DOHH2 (cell line): Measurements from ENCODE around the gene DAGLA.

Experiments used
- H3F3A ChIP-seq: fragments of 200-600 bp; sonication (generic), shearing (Covaris generic); 2 replicates; pipeline ENCODE4 v1.6.0; 2016; ENCODE audit warnings: antibody characterized with exemption, mild to moderate bottlenecking; ENCODE audit not compliant: control insufficient read depth, insufficient read depth
- H3K27ac ChIP-seq: fragments of 200-600 bp; sonication (generic); 2 replicates; pipeline ENCODE4 v1.5.1; 2014; ENCODE audit warnings: low read depth, mild to moderate bottlenecking, low read length, moderate library complexity
- H3K27me3 ChIP-seq: fragments of 200-600 bp; sonication (generic); 2 replicates; pipeline ENCODE4 v1.6.1; 2014; ENCODE audit warnings: mild to moderate bottlenecking, low read length, mixed read lengths; ENCODE audit not compliant: control insufficient read depth
- H3K36me3 ChIP-seq: fragments of 200-600 bp; sonication (generic); 2 replicates; pipeline ENCODE4 v1.6.1; 2014; ENCODE audit warnings: mild to moderate bottlenecking, low read length, moderate library complexity, mixed read lengths; ENCODE audit not compliant: control insufficient read depth
- H3K4me1 ChIP-seq: fragments of 200-600 bp; sonication (generic); 2 replicates; pipeline ENCODE4 v1.6.1; 2014; ENCODE audit warnings: mild to moderate bottlenecking, low read length, mixed read lengths; ENCODE audit not compliant: control insufficient read depth
- H3K4me2 ChIP-seq: fragments of 200-600 bp; sonication (generic); 2 replicates; pipeline ENCODE4 v1.6.0; 2014; ENCODE audit warnings: mild to moderate bottlenecking, low read length, moderate library complexity
- H3K4me3 ChIP-seq: fragments of 200-600 bp; sonication (generic); 2 replicates; pipeline ENCODE4 v1.5.1; 2014; ENCODE audit warnings: mild to moderate bottlenecking, low read length, mixed read lengths
- H3K79me2 ChIP-seq: fragments of 200-600 bp; sonication (generic); 2 replicates; pipeline ENCODE4 v1.6.1; 2014; ENCODE audit warnings: mild to moderate bottlenecking, low read length, mixed read lengths; ENCODE audit not compliant: control insufficient read depth
- H3K9me2 ChIP-seq: fragments of 200-600 bp; sonication (generic); replicated peaks from 2 replicates; pipeline ENCODE4 v1.6.1; 2014; ENCODE audit warnings: mild to moderate bottlenecking, low read length, mixed read lengths; ENCODE audit not compliant: control insufficient read depth
- H3K9me3 ChIP-seq: fragments of 200-600 bp; sonication (generic); 2 replicates; pipeline ENCODE4 v1.6.1; 2014; ENCODE audit warnings: antibody characterized with exemption, low read length, mixed read lengths; ENCODE audit not compliant: control insufficient read depth, insufficient read depth
- H4K20me1 ChIP-seq: fragments of 200-600 bp; sonication (generic); 2 replicates; pipeline ENCODE4 v1.6.0; 2014; ENCODE audit warnings: low read depth, mild to moderate bottlenecking, antibody characterized with exemption, low read length, moderate library complexity; ENCODE audit not compliant: control insufficient read depth, insufficient read depth
- EZH2phosphoT487 ChIP-seq: fragments of 200-600 bp; sonication (generic); IDR thresholded peaks from 2 replicates; pipeline ENCODE4 v1.6.1; 2017; ENCODE audit warnings: borderline replicate concordance, mild to moderate bottlenecking, antibody characterized with exemption, low read length, moderate library complexity, mixed read lengths
- TF ChIP-seq, protein P1 (sequence below): fragments of 200-600 bp; sonication (generic); IDR thresholded peaks from one replicate; pipeline ENCODE4 v1.5.1; 2014; ENCODE audit warnings: antibody characterized with exemption, mild to moderate bottlenecking, low read depth, low read length; ENCODE audit not compliant: poor library complexity, severe bottlenecking

Gene DAGLA

GRCh38 chr11:61635787-61636186, 44.4 kb upstream of the DAGLA start:
- Histone ChIP-seq H3K36me3 (no peaks in the 10 kb centered on the region), H3K27ac (no peak overlapping the region), H3K4me3 (no peak overlapping the region), H3K4me2 (no peak overlapping the region), H4K20me1 (no peaks in the 10 kb centered on the region), H3F3A (no peaks in the 10 kb centered on the region), H3K9me3 (no peaks in the 10 kb centered on the region), H3K4me1 (no peaks in the 10 kb centered on the region), H3K27me3 (no peaks in the 10 kb centered on the region), H3K9me2 (no peaks in the 10 kb centered on the region), H3K79me2 (no peaks in the 10 kb centered on the region)
- TF ChIP-seq, protein P1, sequence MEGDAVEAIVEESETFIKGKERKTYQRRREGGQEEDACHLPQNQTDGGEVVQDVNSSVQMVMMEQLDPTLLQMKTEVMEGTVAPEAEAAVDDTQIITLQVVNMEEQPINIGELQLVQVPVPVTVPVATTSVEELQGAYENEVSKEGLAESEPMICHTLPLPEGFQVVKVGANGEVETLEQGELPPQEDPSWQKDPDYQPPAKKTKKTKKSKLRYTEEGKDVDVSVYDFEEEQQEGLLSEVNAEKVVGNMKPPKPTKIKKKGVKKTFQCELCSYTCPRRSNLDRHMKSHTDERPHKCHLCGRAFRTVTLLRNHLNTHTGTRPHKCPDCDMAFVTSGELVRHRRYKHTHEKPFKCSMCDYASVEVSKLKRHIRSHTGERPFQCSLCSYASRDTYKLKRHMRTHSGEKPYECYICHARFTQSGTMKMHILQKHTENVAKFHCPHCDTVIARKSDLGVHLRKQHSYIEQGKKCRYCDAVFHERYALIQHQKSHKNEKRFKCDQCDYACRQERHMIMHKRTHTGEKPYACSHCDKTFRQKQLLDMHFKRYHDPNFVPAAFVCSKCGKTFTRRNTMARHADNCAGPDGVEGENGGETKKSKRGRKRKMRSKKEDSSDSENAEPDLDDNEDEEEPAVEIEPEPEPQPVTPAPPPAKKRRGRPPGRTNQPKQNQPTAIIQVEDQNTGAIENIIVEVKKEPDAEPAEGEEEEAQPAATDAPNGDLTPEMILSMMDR, result no peak
- no peak for TF ChIP-seq EZH2phosphoT487

GRCh38 chr11:61636676-61637075, 43.5 kb upstream of the DAGLA start:
- H4K20me1 ChIP-seq, result no peaks in the 10 kb centered on the region

DNA sequence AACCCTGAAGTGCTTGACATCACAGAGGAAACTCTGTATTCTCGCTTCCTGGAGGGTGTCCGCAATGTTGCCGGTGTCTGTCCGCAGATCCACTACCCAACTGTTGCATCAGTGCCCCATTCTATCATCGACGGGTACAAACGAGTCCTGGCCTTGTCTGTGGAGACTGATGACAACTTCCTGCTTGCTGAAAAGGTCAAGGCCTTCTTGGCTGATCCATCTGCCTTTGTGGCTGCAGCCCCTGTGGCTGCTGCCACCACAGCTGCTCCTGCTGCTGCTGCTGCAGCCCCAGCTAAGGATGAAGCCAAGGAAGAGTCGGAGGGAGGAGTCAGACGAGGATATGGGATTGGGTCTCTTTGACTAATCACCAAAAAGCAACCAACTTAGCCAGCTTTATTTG, 42.9 kb upstream of the DAGLA start:
- TF ChIP-seq, protein P1, result no peak
- TF ChIP-seq EZH2phosphoT487, result no peak
- H3K4me3 ChIP-seq, result no peak overlapping the region
- H3K9me3 ChIP-seq, result no peaks in the 10 kb centered on the region
- no peaks in the 10 kb centered on the region for H4K20me1 ChIP-seq
- no peaks in the 10 kb centered on the region for H3K79me2 ChIP-seq
- no peaks in the 10 kb centered on the region for H3K4me1 ChIP-seq
- no peaks in the 10 kb centered on the region for H3K36me3 ChIP-seq
- no peaks in the 10 kb centered on the region for H3F3A ChIP-seq
- H3K27me3 ChIP-seq, result no peaks in the 10 kb centered on the region
- H3K27ac ChIP-seq, result no peak overlapping the region
- H3K9me2 ChIP-seq, result no peaks in the 10 kb centered on the region
- H3K4me2 ChIP-seq, result no peak overlapping the region

More at GRCh38 chr11:61636676-61637075, 43.5 kb upstream of the DAGLA start:
- no peaks in the 10 kb centered on the region for H3F3A ChIP-seq
- TF ChIP-seq, protein P1, result no peak
- no peak for TF ChIP-seq EZH2phosphoT487
- H3K9me2 ChIP-seq, result no peaks in the 10 kb centered on the region
- H3K4me2 ChIP-seq, result no peak overlapping the region
- no peaks in the 10 kb centered on the region for H3K36me3 ChIP-seq
- H3K27me3 ChIP-seq, result no peaks in the 10 kb centered on the region
- no peaks in the 10 kb centered on the region for H3K4me1 ChIP-seq
- no peaks in the 10 kb centered on the region for H3K9me3 ChIP-seq
- H3K27ac ChIP-seq, result no peak overlapping the region
- no peaks in the 10 kb centered on the region for H3K79me2 ChIP-seq
- no peak overlapping the region for H3K4me3 ChIP-seq
